Activated CD8-positive, alpha-beta memory T cell treated with anti-CD3 and anti-CD28 coated beads for 1 hour (primary cell): ENCODE measurements around the gene NEDD4.
"Not testable (repeated sequence)": the region's sequence is repeated elsewhere in the genome, so short reads cannot be mapped to it uniquely, and the experiment has no call there.

ENCODE experiments used
- DNase-seq, 2 donors: peaks; one replicate each; pipeline ENCODE4 v3.0.0-alpha.2; 2020; ENCODE audit warnings: low read depth in 1 of 2; ENCODE audit errors: extremely low read depth in 1 of 2

NEDD4 gene

DNA sequence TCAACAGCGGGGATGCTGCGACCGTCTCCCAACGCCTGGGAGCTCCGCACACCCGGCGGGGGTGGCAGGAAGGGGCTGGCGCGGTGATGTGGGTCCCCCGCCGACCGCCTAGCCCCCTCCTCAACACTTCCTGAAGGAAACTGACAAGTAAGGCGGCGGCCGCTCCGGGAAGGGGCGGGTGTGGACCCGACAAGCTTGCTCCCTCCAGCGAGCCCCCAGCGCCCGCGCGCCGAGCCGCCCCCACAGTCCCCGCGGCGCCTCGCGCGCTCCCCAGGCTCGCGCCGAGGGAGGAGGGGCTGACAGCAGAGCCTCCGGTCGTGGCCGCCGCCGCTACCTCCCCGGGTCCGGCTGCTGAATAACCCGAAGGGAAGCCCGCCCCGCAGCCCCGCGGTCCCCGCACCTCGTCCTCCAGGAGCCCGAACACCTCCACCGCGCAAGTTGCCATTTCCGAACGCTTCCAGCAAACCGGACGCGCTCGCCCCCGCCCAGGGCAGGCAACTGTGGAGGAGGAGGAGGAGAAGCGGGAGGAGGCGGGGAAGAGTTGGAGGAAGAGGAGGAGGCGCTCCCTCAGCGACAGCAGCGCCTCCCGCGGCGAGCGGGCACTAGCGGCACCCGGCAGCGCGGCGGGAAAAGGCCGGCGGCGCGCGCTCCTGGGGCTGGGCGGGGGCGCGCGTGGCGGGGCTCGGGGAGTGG is at the start of gene NEDD4:
NEDD4 (minus strand) TSS at position 502 of the 693 bp plus-strand sequence; CDS start at position 445, 57 bp downstream.
- DNase-seq: peak; percentile 31 to 46

DNA sequence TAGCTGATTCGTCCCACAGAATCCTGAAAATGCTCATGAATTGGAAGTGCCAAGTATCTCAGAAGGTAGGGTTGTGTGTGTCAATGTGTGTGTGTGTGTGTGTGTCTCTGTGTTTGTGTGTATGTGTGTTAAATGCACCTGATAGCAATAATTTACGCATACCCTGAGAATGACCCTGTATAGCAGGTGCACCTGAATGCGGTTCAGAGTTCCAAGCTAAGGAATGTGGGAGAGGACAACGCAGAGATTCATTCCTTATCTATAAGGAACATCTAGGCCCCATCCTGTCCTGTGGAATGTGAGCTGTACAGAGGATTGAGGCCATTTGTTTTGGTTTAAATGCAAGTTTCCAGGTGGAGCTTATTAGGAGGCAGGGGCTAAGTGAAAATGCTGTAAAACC is 49.1 kb upstream of the NEDD4 start:
- no peak for DNase-seq

DNA sequence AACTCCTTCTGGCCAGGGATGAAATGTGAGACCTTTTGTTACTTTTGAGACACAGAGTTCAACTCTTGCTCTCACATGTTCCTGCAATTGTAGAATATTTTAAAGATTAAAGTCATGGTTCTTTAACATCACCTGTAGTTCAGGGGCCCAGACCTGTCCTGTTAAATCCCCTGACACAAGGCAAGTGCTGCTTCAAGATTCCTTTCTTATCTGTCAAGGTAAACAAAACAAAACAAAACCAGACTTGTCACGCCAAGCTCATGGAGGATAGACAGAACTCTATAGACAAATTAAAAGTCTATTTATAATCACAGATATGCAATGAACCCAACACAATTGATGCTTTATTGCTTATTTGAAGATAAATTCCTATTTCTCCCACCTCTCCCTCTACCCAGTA is 48.6 kb upstream of the NEDD4 start:
- DNase-seq: no peak

DNA sequence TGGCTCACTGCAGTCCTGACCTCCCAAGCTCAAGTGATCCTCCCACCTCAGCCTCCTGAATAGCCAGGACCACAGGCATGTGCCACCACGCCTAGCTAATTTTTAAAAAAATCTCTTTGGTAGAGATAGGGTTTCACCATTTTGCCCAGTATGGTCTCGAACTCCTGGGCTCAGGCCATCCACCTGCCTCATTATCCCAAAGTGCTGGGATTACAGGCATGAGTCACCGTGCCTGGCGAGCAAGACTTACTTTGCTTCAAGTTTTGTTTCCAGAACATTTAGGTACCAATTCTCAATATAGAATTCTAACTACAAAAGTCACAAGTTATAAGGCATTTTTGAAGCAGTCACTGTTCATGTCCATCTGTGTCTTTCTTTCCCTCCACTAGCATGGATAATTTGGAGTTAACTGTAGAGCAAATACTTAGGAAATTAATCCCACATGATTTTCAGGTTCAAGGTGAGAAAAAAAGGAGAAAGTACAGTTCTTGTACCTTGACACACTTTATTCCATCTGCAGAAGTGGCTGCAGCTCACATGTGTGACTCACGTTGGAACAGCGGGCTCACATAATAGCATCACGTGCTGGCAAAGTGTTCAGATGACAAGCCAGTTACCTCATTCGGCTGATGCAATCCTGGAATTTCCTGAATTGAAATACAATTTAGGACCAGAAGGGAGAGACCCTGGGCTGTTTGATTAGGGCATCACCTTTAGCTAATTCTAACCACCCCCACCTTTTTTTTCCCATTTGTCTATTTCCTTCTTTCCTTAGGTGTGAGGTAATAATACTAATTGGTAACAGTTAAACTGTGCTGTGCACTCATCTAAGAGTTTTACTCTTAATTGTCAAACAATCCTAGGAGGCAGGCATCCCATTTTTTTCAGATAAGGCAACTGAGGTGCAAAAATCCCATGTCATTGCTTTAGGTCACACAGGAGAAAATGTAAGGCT is 46.9 kb upstream of the NEDD4 start:
- no peak for DNase-seq

DNA sequence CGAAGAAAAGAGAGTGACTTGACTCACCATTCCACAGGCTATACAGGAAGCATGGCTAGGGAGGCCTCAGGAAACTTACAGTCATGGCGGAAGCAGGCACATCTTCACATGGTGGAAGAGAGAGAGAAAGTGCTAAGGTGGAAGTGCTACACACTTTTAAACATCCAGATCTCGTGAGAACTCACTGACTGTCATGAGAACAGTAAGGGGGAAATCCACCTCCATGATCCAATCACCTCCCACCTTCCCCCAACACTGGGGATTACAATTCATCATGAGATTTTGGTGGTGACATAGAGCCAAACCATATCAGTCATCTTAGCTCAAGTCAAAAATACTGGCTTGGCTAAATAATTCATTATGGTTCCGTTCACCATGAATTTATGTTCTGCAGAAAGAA is 45.3 kb upstream of the NEDD4 start:
- DNase-seq: no peak

DNA sequence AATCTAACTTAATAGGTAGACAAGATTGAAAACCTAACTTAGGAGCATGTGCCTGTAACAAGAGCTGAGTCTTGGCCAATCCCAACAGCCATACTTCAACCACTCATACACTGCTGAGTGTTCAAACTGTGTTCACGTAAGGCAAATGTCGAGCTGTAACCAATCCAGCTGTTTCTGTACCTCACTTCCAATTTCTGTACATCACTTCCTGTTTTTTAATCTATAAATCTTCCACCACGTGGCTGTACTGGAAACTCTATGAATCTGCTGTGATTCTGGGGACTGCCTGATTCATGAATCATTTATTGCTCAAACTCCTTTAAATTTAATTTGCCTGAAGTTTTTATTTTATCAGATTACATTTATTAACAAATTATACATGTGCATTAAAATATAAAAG is 44.6 kb upstream of the NEDD4 start:
- DNase-seq: no peak

DNA sequence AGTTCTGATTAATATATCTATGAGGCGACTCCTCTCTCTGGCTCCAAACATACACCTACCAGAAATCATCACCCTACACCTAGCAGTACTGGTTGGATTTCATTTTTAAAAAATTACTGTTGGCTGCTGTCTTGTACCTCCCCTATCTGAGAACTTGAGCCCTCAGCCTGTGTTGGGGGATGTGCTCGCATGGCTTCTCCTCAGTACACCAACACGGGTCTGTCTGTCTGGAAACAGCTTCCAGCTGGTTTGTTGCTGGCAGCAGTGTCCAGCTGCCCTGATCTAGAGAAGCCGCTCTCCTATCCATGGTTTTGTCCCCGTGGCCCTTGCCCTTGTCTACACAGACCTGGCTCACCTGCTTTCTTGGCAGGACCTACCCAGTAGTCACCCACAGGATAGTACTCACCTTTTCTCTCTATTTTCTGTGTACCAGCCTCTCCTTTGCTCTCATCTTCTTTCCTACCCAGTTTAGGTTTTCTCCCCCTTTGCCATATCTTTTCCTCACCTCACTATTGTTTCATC is 43.2 kb upstream of the NEDD4 start:
- DNase-seq: no peak

DNA sequence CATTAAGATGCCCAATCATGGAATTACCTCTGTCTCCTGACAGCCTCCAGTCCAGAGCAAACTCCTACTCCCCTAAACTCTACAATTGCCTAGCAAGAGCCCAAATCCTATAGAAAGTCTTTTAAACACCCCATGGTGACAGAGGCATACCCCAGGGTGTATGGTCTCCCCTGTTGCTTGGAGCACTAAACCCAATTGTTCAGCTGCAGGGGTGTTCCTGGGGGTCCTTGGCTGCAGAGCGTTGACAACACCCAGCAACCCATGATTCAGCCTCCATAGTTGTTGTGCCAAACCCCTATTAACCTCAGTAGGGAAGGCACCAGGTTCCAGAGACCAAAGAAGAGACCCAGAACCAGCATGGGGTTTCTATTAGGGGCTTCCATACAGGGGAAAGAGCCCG is 41.8 kb upstream of the NEDD4 start:
- no peak for DNase-seq

DNA sequence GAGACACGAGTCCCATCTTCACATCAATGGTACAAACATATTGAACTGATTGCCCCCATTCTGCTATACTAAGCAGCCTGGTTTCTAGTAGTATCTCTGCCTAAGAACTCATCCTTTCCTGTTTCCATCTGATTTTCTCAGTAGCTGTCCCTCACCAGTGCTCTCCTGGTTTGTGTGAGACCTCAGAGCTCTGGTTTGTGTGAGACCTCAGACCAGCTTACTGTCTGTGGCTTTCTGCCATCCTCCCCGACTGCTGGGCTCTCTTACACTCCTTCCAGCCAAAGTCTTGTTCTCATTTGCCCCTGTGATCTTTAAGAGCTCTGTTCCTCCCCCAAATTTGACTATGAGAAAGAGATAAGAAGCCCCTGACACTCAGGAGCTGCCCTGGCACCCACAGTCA is 41.1 kb upstream of the NEDD4 start:
- DNase-seq: no peak

DNA sequence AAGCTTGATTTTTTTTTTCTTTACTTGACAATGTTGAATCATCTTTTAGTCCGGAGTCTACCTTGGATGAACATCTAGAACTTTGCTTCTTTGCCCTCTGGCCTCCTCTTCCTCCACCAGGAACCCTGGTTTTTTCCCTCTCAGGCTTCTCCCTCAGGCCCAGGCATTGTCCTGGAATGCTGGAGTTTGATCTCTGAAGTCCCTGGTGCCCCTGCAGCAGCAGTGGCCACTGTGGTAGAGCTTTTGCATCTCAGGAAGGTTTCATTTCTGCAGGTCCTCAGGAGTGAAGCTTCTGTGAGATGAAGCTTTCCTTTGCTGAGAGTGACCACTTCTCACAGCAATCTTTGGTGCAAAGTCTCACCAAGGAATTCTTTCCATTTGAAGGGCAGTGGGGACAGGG is 39.0 kb upstream of the NEDD4 start:
- no peak for DNase-seq

DNA sequence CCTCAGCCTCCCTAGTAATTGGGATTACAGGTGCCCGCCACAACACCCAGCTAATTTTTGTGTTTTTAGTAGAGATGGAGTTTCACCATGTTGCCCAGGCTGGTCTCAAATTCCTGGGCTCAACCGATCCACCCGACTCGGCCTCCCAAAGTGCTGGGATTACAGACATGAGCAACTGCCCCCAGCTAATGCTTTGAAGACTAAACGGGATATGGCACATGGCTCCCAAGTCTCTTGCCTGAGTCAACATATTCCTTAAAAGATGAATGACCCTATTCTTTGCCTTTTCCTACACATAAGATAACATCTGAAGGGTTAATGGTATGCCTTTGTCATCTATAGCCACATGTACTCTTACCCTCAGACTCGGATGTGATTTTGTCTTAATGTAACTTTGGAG is 38.4 kb upstream of the NEDD4 start:
- no peak for DNase-seq

DNA sequence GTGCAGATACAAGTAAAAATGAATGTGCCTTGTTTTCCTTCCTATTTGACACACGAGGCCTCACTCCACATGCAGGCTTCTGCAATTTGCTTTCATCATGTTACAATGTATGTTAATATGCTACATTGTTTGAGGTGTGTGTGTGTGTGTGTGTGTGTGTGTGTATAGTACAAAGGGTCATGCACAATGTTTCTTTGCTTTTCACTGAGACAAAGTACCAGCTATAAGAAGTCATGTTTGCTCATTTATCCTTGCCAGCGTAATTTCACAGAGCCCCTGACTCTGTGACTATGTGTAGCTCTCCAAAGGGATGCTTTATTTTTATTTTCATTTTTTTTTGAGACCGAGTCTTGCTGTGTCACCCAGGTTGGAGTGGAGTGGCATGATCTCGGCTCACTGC is 38.0 kb upstream of the NEDD4 start:
- DNase-seq: no peak

DNA sequence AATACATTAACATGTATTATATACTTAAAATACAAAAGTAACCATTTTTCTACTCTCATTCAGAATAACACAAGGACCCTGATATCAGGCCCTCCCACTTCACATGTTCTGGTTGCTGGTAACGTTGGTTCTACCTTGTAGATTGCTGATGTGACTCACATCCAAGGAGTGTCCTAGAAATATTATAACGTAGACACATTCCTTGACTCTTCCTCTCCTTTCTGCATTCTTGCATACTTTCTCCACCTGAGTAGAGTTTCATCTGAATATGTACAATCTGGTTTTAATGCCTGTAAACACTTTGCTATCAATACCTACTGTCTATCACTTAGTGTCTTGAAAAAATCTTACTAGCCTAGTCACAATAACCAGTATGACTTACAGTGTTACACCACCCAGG is 35.0 kb upstream of the NEDD4 start:
- no peak for DNase-seq

DNA sequence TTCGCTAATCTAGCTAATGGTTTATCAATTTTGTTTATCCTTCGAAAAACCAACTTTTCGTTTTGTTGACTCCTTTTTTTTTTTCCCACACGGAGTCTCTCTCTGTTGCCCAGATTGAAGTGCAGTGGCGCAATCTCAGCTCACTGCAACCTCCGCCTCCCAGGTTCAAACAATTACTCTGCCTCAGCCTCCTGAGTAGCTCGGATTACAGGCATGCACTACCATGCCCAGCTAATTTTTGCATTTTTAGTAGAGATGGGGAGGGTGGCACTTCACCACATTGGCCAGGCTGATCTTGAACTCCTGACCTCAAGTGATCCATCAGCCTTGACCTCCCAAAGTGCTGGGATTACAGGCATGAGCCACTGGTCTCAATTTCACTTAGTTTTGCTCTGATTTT is 29.7 kb upstream of the NEDD4 start:
- DNase-seq: not testable (repeated sequence)

DNA sequence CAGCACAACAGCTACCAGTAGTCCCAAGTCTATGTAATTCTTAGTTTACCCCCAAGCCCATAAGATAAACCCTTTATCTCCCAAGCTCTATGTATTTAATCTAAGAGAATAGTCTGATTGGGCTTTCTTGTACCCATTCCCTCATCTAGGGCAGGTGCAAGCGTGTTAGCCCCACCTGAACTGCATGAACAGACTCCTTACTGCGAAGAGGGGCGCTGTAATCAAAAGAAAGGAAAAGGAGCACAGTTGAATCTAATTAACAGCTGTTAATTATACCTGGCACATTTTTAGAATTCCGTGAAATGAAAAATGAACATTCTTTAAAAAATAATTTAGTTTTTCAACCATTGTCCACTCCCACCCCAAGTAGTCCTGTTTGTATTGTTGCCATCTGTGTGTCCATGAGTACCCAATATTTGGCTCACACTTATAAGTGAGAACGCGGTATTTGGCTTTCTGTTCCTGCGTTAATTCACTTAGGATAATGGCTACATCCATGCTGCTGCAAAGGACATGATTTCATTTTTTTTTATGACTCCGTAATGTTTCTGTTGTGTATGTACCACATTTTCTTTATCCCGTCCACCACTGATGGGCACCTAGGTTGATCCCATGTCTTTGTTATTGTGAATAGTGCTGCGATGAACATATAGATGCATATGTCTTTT is 26.5 kb upstream of the NEDD4 start:
- DNase-seq: no peak

DNA sequence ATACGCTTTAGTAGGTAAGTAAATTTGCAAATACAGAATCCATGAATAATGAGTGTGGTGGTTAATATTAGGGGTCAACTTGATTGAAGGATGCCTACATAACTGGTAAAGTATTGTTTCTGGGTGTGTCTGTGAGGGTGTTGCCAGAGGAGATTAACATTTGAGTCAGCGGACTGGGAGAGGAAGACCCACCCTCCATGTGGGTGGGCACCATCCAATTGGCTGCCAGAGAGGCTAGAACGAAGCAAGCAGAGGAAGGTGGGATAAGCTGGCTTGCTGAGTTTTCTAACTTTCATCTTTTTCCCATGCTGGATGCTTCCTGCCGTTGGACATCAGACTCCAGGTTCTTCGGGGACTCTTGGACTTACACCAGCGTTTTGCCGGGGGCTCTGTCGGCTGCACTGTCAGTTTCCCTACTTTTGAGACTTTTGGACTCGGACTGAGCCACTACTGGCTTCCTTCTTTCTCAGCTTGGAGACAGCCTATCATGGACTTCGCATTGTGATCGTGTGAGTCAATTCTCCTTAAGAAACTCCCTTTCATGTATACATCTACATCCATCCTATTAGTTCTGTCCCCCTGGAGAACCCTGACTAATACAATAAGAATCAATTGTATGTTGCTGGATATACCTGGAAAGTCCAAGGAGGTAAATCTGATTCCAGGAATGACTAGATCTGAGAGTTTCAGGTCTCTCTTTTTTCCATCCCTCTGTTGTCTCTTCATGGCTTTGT is 25.8 kb upstream of the NEDD4 start:
- no peak for DNase-seq

DNA sequence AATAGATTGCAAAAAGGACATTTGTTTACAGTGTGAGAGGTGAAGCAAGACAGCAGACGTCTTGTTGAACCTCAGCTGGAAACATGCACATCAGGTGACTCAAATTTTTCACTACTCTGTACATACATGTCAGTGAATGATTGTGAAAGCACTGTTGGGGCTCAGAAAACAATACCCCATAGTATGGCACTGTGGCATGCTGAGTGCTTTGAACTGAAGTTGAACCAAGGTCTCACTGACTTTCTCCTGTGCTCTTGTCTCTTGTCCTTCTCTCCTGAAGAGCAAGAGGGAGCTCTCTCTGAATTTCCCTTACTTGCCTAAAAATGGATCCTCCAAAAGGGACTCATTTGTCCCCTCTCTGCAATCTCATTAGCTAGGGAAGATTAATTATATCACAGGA is 24.5 kb upstream of the NEDD4 start:
- no peak for DNase-seq

DNA sequence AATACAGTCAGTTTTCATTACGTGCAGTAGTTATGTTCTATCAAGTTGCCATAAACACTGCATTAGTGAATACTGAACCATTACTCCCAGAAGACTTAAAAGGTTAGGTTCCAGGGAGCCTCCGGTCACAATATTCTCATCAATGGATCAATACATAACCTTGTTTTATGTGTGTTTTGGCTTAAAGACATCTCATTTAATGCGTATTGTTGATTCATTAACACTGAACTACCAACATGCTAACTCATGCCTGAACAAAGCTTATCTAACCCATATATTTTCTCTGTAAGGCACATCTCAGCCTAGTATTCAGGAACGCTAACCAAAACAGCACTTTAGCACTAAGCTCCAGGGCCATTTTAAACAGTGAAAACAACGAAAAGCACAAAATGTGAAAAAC is 24.1 kb upstream of the NEDD4 start:
- no peak for DNase-seq

DNA sequence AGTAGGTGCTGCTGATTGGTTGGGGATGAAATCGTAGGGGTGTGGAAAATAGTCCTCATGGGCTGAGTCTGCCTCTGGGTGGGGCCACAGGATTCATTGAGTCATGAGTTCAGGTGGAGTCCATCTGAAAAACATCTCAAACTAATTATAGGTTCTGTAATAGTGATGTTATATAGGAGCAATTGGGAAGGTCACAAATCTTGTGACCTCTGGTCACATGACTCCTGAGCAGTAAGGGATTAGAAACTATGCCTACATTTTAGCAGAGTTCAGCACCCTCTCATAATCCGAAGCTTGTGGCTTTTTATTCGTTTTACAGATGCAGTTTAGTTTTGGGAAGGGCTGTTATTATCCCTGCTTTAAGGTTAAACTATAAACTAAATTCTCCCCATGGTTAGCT is 22.9 kb upstream of the NEDD4 start:
- DNase-seq: no peak

DNA sequence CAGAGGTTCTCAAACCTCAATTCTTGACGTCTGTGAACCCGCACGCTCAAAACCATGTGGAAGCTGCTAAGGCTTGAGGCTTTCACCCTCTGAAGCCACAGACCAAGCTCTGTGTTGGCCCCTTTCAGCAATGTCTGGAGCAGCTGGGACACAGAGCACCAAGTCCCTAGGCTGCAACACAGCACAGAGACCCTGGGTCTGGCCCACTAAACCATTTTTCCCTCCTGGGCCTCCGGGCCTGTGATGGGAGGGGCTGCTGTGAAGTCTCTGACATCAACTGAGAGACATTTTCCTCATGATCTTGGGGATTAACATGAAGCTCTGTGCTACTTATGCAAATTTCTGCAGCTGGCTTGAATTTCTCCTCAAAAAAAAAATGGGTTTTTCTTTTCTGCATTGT is 21.3 kb upstream of the NEDD4 start:
- DNase-seq: no peak

DNA sequence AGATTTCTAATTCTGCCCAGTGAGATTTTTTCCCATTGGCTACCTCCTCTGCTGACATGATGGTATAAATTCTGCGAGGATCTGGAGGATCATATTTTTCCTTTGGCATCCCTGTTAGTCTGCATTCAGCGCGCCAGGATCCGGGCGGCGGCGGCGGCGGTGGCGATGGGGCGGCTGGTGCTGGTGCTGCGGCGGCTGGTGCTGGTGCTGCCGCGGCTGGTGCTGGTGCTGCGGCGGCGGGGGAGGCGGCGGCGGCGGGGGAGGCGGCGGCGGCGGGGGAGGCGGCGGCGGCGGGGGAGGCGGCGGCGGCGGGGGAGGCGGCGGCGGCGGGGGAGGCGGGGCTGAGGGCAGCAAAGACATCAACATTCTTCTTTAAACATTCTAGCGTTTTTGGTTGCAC is 13.6 kb upstream of the NEDD4 start:
- not testable (repeated sequence) for DNase-seq
